Measurements from ENCODE around the gene ADORA1. TPM values are rescaled to one million over a fixed set of nuclear protein-coding genes. Genes with fewer than 3 reads are reported as not detected.
A peak's percentile ranks its signal among the peaks of the same experiment; 100 is the strongest.

The ADORA1 gene
- total RNA-seq, 1 experiment from 2014 or later, result 0.17 TPM

GRCh38 chr1:203169770-203170520 is 42.4 kb downstream of the ADORA1 start:
- no peak for DNase-seq (ENCODE audit: extremely low read depth, low read depth)

GRCh38 chr1:203170625-203171330 is 43.3 kb downstream of the ADORA1 start:
- DNase-seq (ENCODE audit: extremely low read depth, low read depth), result no peak

GRCh38 chr1:203171341-203172183 is 44.0 kb downstream of the ADORA1 start:
- no peak for DNase-seq (ENCODE audit: extremely low read depth, low read depth)

GRCh38 chr1:203172184-203173010 is 44.9 kb downstream of the ADORA1 start:
- DNase-seq (ENCODE audit: extremely low read depth, low read depth), result peak; percentile 43

GRCh38 chr1:203173011-203173555 is 45.6 kb downstream of the ADORA1 start:
- DNase-seq (ENCODE audit: extremely low read depth, low read depth), result no peak

GRCh38 chr1:203173566-203173965 is 46.0 kb downstream of the ADORA1 start:
- no peak for DNase-seq (ENCODE audit: extremely low read depth, low read depth)

- DNase-seq (ENCODE audit: extremely low read depth, low read depth), result no peak
These were observed 46.9 kb downstream of the ADORA1 start for GRCh38 chr1:203174324-203174985.

GRCh38 chr1:203175237-203175826 is 47.8 kb downstream of the ADORA1 start, which contains the start of gene MYBPH:
Gene MYBPH, minus strand, starts transcription at chr1:203175826. Its CDS starts 71 bp downstream, at chr1:203175755.
- DNase-seq (ENCODE audit: extremely low read depth, low read depth), result no peak

- DNase-seq (ENCODE audit: extremely low read depth, low read depth), result no peak
These were observed 48.3 kb downstream of the ADORA1 start for GRCh38 chr1:203175827-203176241.

- DNase-seq (ENCODE audit: extremely low read depth, low read depth), result no peak
These were observed 48.9 kb downstream of the ADORA1 start for GRCh38 chr1:203176273-203177035.

GRCh38 chr1:203177036-203177405 is 49.5 kb downstream of the ADORA1 start:
- no peak for DNase-seq (ENCODE audit: extremely low read depth, low read depth)

GRCh38 chr1:203177470-203178039 is 50.0 kb downstream of the ADORA1 start:
- DNase-seq (ENCODE audit: extremely low read depth, low read depth), result no peak

GRCh38 chr1:203178083-203178482 is 50.6 kb downstream of the ADORA1 start:
- no peak for DNase-seq (ENCODE audit: extremely low read depth, low read depth)

- DNase-seq (ENCODE audit: extremely low read depth, low read depth), result no peak
These were observed 51.5 kb downstream of the ADORA1 start for GRCh38 chr1:203178821-203179666.

GRCh38 chr1:203179667-203180005 is 52.1 kb downstream of the ADORA1 start:
- DNase-seq (ENCODE audit: extremely low read depth, low read depth), result no peak

- DNase-seq (ENCODE audit: extremely low read depth, low read depth), result no peak
These were observed 53.2 kb downstream of the ADORA1 start for GRCh38 chr1:203180611-203181330.
